ENCODE measurements around the gene SALL3.

GRCh38 chr18:78936251-78937005 is 43.2 kb upstream of the SALL3 start:
- TF ChIP-seq POLR2A (IDR thresholded peaks at IDR 0.05) (no peak), CTCF (IDR thresholded peaks at IDR 0.05) (no peak), POLR2AphosphoS5 (IDR thresholded peaks at IDR 0.05) (no peak)

Data from gastroesophageal sphincter (tissue), 3 donors.